GM12864 (cell line): Measurements from ENCODE around the gene PPFIA1.

Experiments used
- DNase-seq: peaks from one replicate; pipeline ENCODE4 v3.0.0-alpha.2; 2011; ENCODE audit warnings: low read depth
- H3K4me3 ChIP-seq: 2 replicates; pipeline ENCODE4 v1.5.1; 2011; ENCODE audit warnings: mild to moderate bottlenecking, low read depth, low read length, control low read depth
- TF ChIP-seq, protein P1 (sequence below): IDR thresholded peaks from 2 replicates; pipeline ENCODE4 v1.5.1; 2011; ENCODE audit warnings: low read depth, mild to moderate bottlenecking, moderate library complexity, low read length, control low read depth, inconsistent platforms; ENCODE audit errors: missing control alignments

Gene PPFIA1

DNA sequence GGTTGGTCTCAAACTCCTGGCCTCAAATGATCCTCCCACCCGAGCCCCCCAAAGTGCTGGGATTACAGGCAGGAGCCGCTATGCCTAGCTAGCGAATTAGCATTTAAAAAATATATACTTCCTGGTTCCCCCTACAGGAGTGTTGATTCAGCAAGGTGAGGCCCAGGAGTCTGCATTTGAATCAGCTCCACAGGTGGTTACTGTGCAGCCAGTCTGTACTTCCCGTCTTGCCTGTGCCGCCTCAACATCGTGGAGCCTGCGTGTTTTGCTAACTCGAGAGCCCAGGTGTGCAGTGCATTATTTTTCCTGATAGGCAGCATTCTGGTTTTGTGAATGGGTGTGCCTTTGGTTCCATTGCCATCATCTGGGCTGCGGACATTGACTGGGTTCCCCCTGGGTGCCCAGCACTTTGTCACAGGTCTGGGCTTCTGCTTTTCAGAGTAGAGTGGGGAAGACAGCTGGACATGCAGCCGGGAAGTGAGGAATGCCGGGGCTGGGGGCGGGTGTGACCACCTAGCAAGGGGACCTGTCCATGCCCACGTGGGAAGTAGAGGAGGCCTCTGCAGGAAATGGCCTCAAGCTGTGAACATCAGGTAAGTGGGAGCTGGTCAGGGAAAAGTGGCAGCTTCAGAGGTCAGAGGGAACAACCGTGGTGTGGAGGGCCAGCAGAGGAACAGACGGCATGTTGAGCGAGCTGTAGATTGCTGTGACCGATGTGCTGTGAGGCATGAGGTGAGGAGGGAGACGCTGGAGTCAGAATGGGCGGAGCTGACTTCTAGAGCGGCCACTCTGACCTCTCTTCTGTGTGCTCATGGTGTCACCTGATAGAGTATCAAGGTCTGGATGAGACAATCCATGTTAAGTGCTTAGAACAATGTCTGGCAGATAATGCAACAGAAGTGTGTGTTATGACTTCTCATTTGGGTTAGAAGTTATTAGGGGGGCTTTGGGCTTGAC lies 42.2 kb downstream of the PPFIA1 start:
- TF ChIP-seq, protein P1, sequence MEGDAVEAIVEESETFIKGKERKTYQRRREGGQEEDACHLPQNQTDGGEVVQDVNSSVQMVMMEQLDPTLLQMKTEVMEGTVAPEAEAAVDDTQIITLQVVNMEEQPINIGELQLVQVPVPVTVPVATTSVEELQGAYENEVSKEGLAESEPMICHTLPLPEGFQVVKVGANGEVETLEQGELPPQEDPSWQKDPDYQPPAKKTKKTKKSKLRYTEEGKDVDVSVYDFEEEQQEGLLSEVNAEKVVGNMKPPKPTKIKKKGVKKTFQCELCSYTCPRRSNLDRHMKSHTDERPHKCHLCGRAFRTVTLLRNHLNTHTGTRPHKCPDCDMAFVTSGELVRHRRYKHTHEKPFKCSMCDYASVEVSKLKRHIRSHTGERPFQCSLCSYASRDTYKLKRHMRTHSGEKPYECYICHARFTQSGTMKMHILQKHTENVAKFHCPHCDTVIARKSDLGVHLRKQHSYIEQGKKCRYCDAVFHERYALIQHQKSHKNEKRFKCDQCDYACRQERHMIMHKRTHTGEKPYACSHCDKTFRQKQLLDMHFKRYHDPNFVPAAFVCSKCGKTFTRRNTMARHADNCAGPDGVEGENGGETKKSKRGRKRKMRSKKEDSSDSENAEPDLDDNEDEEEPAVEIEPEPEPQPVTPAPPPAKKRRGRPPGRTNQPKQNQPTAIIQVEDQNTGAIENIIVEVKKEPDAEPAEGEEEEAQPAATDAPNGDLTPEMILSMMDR: no peak
- H3K4me3 ChIP-seq: no peak overlapping the region
- no peak for DNase-seq

DNA sequence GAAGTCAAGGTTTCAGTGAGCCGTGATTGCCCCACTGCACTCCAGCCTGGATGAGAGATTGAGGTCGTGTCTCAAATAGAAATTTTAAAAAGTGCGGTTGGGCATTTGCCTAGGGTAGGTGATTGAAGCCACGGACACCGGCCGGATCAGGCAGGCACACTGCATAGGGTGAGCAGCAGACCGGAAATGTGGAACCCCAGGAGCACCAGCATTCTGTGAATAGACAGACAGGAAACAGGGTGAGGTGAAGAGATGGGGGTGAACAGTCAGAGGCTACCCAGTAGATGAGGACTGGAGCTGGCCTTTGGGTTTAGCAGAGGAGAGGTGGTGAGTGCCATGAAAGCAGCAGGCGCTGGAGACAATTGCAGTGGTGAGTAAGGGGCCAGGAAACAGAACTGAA lies 43.5 kb downstream of the PPFIA1 start:
- DNase-seq: no peak
- TF ChIP-seq, protein P1: no peak
- no peak overlapping the region for H3K4me3 ChIP-seq

DNA sequence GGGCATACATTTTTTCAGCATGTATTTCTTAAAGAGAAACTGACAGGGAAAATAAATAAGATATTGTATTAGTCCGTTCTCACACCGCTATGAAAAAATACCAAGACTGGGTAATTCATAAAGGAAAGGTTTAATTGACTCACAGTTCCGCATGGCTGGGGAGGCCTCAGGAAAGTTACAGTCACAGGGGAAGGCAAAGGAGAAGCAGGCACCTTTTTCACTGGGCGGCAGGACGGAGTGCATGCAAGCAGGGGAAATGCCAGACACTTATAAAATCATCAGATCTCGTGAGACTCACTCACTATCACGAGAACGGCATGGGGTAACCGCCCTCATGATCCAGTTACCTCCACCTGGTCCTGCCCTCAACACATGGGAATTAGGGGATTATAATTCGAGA lies 44.2 kb downstream of the PPFIA1 start:
- no peak overlapping the region for H3K4me3 ChIP-seq
- DNase-seq: no peak
- TF ChIP-seq, protein P1: no peak

DNA sequence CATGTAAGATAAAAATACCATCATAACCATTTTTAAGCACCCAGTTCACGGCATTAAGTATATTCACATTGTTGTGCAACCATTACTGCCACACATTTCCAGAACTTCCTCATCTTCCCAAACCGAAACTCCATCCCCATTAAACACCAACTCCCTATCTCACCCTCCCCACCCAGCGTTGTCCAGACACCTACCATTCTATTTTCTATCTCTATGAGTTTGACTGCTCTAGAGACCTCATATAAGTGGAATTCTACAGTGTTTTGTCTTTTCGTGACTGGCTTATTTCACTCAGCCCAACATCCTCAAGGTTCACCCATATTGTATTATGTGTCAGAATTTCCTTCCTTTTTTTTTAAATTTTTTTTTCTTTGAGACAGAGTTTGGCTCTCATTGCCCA lies 45.2 kb downstream of the PPFIA1 start:
- DNase-seq: no peak
- TF ChIP-seq, protein P1: no peak
- H3K4me3 ChIP-seq: no peak overlapping the region

DNA sequence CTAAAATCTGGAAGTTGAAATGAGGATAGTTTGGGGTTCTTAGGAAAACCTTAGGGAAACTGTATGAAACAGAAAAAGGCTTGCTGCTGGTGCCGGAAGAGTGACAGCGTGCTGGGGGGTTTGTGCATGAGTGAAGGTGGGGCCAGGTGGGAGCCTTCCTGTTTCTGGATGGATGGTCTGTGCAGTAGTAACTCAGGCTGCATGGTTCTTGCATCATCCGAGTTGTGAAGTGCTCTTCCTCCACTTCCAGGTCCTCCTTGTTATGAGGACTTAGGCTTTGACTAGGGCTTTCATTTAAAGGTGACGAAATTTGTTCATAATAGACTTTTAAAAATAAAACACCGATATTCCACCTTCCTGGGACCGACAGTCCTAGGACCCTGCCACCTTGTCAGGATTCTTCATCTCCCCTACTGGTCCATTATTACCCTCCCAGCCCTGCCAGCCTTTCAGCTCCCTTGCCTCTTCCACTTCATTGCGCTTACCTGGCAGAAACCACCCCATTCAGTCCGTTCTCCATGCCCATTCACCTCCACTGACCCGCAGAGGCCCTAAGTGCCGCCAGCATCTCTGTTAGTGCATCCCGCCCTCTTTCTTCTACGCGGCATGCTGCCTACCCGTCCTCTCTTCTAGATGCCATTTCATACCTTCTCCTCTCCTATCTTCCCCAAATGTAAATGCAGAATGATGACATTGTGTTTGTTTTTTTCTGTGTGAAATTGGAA lies 47.3 kb downstream of the PPFIA1 start:
- TF ChIP-seq, protein P1: no peak
- no peak overlapping the region for H3K4me3 ChIP-seq
- DNase-seq: no peak

DNA sequence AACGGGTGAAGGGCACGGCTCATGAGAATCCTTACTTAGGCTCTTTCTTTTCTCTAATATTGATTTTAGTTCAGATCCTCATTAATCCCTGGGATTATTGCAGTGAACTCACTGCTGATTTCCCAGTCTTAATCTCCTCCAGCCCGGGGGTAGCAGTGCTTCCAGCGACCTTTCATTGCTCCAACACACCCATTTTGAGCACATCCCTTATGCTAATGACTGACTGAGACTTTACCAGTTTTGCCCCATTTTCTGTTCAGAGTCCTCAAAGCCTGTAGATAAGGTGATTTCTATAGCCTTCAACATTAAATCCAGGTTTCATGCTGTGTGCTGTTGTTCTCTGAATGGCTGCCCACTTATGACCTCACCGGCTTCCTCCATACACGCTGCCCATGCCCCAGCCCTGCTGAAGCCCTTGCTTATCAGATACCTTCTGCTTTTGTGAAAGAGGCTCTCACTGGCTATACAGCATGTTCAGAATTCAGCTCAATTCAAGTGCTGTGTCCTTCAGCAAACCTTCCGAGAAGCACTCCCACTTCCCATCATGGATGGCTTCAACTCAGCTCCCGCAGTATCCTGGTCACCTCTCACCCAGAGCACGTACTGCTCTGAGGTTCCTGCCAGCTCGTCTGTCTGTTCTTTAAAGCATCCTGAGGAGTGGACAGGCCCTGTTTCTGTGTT lies 49.0 kb downstream of the PPFIA1 start:
- no peak for DNase-seq
- TF ChIP-seq, protein P1: no peak
- no peak overlapping the region for H3K4me3 ChIP-seq
